GM19438 (cell line): ENCODE data around the gene MZB1.
"Not testable (repeated sequence)": the region's sequence is repeated elsewhere in the genome, so short reads cannot be mapped to it uniquely, and the experiment has no call there.

Experiments used
- ATAC-seq: cut with Tn5 transposase; IDR thresholded peaks from one replicate; pipeline ENCODE4 v1.9.1; 2021; ENCODE audit warnings: low read depth; ENCODE audit not compliant: unreplicated experiment

The MZB1 gene

GRCh38 chr5:139410993-139411828 is 21.5 kb upstream of the MZB1 start:
- ATAC-seq, result no peak

GRCh38 chr5:139410121-139410992 is 20.6 kb upstream of the MZB1 start:
- no peak for ATAC-seq

GRCh38 chr5:139409116-139409515 is 19.4 kb upstream of the MZB1 start:
- not testable (repeated sequence) for ATAC-seq

DNA sequence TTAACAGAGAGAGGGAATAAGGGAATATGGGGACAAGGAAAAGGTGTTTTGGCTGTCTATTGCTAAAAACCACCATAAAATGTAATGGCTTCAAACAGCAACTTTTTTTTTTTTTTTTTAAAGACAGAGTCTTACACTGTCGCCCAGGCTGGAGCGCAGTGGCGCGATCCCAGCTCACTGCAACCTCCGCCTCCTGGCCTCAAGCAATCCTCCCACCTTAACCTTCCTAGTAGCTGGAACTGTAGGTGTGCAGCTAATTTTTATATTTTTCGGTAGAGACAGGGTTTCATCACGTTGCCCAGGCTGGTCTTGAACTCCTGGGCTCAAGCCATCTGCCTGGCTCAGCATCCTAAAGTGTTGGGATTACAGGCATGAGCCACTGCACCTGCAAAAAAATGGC is 18.5 kb upstream of the MZB1 start:
- ATAC-seq, result no peak

- no peak for ATAC-seq
These were observed 17.8 kb upstream of the MZB1 start for GRCh38 chr5:139407517-139407916.

DNA sequence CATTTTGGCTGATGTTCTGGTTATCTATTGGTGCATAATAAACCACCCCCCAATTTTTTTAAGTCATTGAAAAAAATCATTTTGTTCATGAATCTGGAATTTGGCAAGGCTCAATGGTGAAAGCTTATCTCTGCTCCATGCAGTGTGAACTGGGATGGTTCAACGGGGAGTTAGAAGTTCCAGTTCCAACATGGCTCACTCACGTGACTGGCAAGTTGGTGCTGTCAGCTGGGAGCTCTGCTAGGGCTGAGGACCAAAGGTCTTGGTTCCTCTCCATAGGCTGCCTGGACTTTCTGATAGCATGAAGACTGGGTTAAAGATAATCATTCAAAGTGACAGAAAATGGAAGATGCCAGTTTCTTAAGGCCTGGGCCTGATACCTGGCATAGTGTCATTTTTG is 17.2 kb upstream of the MZB1 start:
- ATAC-seq, result no peak

GRCh38 chr5:139404484-139404840 is 14.7 kb upstream of the MZB1 start:
- ATAC-seq, result no peak

- peak; percentile 91 for ATAC-seq
These were observed 14.2 kb upstream of the MZB1 start, which contains the start of gene SPATA24 for GRCh38 chr5:139403787-139404483. TSS of gene SPATA24 (minus strand) at chr5:139404089. CDS start at chr5:139404060, 29 bp downstream.

- ATAC-seq, result no peak
These were observed 13.7 kb upstream of the MZB1 start for GRCh38 chr5:139403418-139403786.

- ATAC-seq, result no peak
These were observed 12.9 kb upstream of the MZB1 start for GRCh38 chr5:139402561-139403158.

DNA sequence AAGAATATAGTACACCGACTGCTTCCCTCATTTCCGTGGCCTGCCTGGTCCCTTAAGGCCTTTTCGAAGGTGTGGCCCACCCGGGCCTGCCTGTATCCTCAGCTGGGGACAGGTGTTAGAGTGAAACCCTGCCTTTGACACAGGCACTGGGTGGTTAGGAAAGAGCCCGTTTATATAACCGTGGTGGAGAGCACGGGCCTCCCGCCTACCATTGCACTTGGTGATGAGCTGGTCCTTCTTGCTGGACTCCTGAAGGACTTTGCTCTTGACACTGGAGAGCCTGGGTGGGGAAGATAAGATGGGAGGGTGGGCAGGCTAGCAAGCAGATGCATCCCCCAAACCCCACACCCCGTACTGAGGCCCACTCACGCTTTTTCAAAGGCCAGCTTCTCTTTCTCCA is 11.8 kb upstream of the MZB1 start:
- ATAC-seq, result no peak

GRCh38 chr5:139399501-139400121 is 9.9 kb upstream of the MZB1 start:
- no peak for ATAC-seq

GRCh38 chr5:139397921-139398320 is 8.2 kb upstream of the MZB1 start:
- ATAC-seq, result no peak

GRCh38 chr5:139396691-139397090 is 7.0 kb upstream of the MZB1 start:
- no peak for ATAC-seq

- ATAC-seq, result no peak
These were observed 6.3 kb upstream of the MZB1 start for GRCh38 chr5:139395844-139396640.

GRCh38 chr5:139394654-139395566 is 5.2 kb upstream of the MZB1 start, which contains the start of gene PROB1:
TSS of gene PROB1 (minus strand) at chr5:139395104. CDS start at chr5:139395081, 23 bp downstream.
- no peak for ATAC-seq

DNA sequence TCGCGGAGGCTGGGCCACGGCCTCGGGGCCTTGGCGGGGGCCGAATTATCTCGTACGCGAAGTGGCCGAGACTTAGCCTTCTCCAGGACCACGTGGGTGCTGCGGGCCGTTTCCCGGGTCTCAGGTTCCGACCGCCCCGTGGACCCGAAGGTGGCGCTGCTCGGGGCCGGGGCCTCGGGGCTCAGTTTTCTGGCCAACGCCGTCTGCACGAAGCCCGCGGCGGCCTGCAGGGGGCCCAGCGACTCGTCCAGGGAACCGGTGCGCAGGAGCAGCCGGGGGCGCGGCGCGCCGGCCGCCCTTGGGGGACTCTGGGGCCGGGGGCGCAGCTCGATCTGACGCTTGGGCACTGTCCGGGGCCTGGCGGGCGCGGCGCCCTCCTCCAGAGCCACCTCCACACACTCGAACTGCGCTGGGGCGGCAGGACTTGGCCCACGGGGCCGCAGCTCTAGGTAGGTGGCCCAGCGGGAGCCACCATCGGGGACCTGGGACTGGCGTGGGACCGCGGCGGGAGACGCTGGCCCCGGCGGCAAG is 4.5 kb upstream of the MZB1 start:
- ATAC-seq, result no peak

DNA sequence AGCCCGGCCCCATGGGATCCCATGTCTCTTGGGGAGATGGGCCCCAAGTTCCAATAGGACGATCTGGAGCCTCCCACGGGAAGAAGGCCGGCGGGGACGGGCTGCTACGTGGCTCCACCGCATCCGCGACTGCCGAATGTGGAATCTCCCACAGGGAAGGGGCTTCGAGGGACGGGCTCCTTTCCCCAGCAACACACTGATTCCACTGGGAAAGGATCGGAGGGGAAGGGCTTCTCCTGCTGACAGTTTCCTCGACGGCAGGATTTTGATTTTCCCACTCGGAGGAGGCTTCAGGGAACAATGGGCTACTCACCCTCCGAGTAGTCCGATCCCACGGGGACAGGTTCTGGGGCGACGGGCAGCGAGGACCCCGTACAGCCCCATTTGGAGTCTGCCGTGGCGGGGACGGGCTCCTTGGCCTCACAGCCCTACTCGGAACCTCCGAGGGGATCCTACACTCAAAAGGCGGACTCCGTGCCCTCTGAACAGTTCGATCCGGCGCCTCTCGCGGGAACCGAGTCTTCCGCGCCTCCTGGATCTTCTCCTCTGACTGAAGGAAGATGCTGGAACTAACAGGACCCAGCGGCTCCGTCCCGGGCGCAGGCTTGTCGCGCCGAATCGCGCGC is 3.9 kb upstream of the MZB1 start:
- no peak for ATAC-seq
